MCF 10A (cell line): Measurements from ENCODE around the gene CTCF. TPM values are rescaled to one million over a fixed set of nuclear protein-coding genes. Genes with fewer than 3 reads are reported as not detected.

Experiments
- BruUV-seq: library from RNA; stranded (reverse); fragments of 400-500 nt; replicated peaks from 2 replicates; lab custom pipeline; 2021; lab: Mats Ljungman, UMichigan
- CTCF ChIA-PET: fragments of 300-600 bp; sonication (Branson Sonifier 250); formaldehyde crosslinking; extraction: SDS; loops from one replicate; lab custom pipeline; 2021; ENCODE audit warnings: antibody characterized with exemption, inconsistent platforms; lab: Yijun Ruan, JAX
- POLR2A ChIA-PET: fragments of 300-600, 350-650 bp; sonication (Branson Sonifier 250); formaldehyde crosslinking; extraction: SDS; loops from one replicate; lab custom pipeline; 2020; ENCODE audit warnings: antibody characterized with exemption, inconsistent platforms; lab: Yijun Ruan, JAX
- DNase-seq: peaks from one replicate; pipeline ENCODE4 v3.0.0-alpha.2; 2018; ENCODE audit not compliant: unreplicated experiment
- H3K27ac Mint-ChIP-seq: one replicate; pipeline ENCODE4 v1.8.0; 2022; ENCODE audit warnings: mild to moderate bottlenecking, low read depth, mixed read lengths; ENCODE audit not compliant: unreplicated experiment
- H3K27me3 Mint-ChIP-seq: one replicate; pipeline ENCODE4 v1.8.0; 2022; ENCODE audit warnings: mixed read lengths; ENCODE audit not compliant: insufficient read depth, unreplicated experiment
- H3K36me3 Mint-ChIP-seq: one replicate; pipeline ENCODE4 v1.8.0; 2022; ENCODE audit warnings: mild to moderate bottlenecking, moderate library complexity, mixed read lengths; ENCODE audit not compliant: insufficient read depth, unreplicated experiment
- H3K4me1 Mint-ChIP-seq: one replicate; pipeline ENCODE4 v1.8.0; 2022; ENCODE audit warnings: mixed read lengths; ENCODE audit not compliant: insufficient read depth, unreplicated experiment
- H3K4me3 Mint-ChIP-seq: one replicate; pipeline ENCODE4 v1.8.0; 2022; ENCODE audit warnings: mild to moderate bottlenecking, moderate library complexity, mixed read lengths; ENCODE audit not compliant: unreplicated experiment
- H3K9me3 Mint-ChIP-seq: one replicate; pipeline ENCODE4 v1.8.0; 2022; ENCODE audit warnings: mixed read lengths; ENCODE audit not compliant: unreplicated experiment
- intact Hi-C: fragments of 100-400 bp; cut with micrococcal nuclease; formaldehyde crosslinking; loops from 2 replicates; pipeline ENCODE4 v1.14.1; 2022
- total RNA-seq: library from RNA; stranded (reverse); gene quantifications from 2 replicates; pipeline ENCODE4 v1.2.3, GENCODE V29; 2022
- TF ChIP-seq, protein P1 (sequence below): fragments of 200-600 bp; IDR thresholded peaks from one replicate; pipeline ENCODE4 v1.8.0; 2022; ENCODE audit warnings: antibody characterized with exemption, mild to moderate bottlenecking; ENCODE audit not compliant: unreplicated experiment

Gene CTCF
- total RNA-seq, 1 experiment from 2014 or later = 40.6 TPM

DNA sequence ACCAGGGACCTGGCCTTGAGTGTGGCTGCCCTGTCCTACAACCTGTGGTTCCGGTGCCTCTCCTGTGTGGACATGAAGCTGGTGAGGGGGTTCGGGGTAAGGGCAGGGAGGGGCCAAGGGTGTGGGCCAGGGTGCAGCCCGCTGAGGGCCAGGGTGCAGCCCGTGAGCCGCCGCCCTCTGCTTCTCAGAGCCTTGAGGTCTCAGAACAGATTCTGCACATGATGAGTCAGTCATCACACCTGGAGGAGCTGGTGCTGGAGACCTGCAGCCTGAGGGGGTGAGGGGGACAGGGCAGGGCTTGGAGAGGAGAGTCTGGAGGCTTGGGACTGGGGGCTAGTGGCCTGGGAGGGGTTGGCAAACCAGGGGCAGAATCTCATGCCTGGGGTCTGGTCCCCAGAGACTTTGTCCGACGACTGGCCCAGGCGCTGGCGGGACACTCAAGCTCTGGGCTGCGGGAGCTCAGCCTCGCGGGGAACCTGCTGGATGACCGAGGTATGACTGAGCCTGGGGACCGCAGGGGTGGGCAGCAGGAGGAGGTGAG lies 84.9 kb downstream of the CTCF start:
- Mint-ChIP-seq H3K9me3 (no peaks in the 10 kb centered on the region), H3K4me1 (peaks cover 2% of the 10 kb centered on the region), H3K27ac (no peak overlapping the region), H3K36me3 (no peaks in the 10 kb centered on the region), H3K4me3 (no peak overlapping the region), H3K27me3 (peaks cover 25% of the 10 kb centered on the region)
- CTCF ChIA-PET = interaction anchor here (0.6 kb wide), 1 partner anchor 112 kb away, joined by 3 read pairs; no protein-coding TSS in a partner anchor
- BruUV-seq = no TSS peak
- no peak for DNase-seq
- POLR2A ChIA-PET = no interaction called here
- TF ChIP-seq, protein P1, sequence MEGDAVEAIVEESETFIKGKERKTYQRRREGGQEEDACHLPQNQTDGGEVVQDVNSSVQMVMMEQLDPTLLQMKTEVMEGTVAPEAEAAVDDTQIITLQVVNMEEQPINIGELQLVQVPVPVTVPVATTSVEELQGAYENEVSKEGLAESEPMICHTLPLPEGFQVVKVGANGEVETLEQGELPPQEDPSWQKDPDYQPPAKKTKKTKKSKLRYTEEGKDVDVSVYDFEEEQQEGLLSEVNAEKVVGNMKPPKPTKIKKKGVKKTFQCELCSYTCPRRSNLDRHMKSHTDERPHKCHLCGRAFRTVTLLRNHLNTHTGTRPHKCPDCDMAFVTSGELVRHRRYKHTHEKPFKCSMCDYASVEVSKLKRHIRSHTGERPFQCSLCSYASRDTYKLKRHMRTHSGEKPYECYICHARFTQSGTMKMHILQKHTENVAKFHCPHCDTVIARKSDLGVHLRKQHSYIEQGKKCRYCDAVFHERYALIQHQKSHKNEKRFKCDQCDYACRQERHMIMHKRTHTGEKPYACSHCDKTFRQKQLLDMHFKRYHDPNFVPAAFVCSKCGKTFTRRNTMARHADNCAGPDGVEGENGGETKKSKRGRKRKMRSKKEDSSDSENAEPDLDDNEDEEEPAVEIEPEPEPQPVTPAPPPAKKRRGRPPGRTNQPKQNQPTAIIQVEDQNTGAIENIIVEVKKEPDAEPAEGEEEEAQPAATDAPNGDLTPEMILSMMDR = no peak
- intact Hi-C loops = no loop called here

DNA sequence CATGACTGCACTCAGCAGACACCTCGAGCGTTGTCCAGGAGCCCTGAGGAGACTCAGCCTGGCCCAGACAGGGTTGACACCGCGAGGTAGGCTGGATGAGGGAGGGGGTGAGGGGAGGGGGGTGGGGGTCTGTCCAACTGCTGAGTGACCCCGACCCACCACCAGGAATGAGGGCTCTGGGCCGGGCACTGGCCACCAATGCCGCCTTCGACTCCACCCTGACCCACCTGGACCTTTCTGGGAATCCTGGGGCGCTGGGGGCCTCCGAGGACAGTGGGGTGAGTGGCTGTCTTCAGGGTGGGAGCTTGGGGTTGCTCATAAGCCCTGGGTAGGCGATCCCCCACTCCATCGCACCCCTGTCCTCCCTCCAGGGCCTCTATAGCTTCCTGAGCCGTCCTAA lies 85.4 kb downstream of the CTCF start:
- TF ChIP-seq, protein P1 = no peak
- H3K9me3 Mint-ChIP-seq = no peaks in the 10 kb centered on the region
- peaks cover 26% of the 10 kb centered on the region for H3K27me3 Mint-ChIP-seq
- BruUV-seq = no TSS peak
- no peaks in the 10 kb centered on the region for H3K36me3 Mint-ChIP-seq
- no peak for DNase-seq
- no peak overlapping the region for H3K27ac Mint-ChIP-seq
- ChIA-PET POLR2A (no interaction called here), CTCF (interaction anchor here (0.6 kb wide), 1 partner anchor 112 kb away, joined by 3 read pairs; no protein-coding TSS in a partner anchor)
- intact Hi-C loops = no loop called here
- no peak overlapping the region for H3K4me3 Mint-ChIP-seq
- no peaks in the 10 kb centered on the region for H3K4me1 Mint-ChIP-seq

DNA sequence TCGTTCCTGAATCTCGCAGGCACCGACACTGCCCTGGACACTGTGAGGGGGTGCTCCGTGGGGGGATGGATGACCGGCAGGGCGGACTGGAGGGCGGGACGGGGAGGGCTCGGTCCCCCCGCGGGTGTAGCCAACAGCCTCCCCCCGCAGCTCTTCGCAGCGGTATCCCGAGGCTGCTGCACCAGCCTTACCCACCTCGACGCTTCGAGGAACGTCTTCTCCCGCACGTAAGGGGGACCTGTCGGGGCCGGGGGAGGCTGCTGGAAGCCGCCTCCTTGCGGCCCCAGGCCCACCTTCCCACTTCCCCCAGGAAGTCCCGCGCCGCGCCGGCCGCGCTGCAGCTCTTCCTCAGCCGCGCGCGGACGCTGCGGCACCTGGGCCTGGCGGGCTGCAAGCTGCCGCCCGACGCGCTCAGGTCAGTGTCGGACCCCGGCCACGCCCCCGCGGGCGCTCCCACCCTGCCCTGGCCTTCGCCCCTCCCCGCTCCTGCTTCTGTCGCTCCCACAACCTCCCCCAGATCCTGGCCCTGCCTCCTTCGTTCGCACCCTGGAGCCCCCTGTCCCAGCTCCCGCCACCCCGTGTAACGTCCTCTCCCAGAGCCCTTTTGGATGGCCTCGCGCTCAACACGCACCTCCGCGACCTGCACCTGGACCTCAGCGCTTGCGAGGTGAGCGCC lies 85.9 kb downstream of the CTCF start:
- no peak overlapping the region for H3K4me3 Mint-ChIP-seq
- no peaks in the 10 kb centered on the region for H3K36me3 Mint-ChIP-seq
- ChIA-PET POLR2A (no interaction called here), CTCF (no interaction called here)
- TF ChIP-seq, protein P1 = no peak
- DNase-seq = no peak
- no peaks in the 10 kb centered on the region for H3K9me3 Mint-ChIP-seq
- H3K27ac Mint-ChIP-seq = no peak overlapping the region
- intact Hi-C loops = no loop called here
- H3K27me3 Mint-ChIP-seq = peaks cover 26% of the 10 kb centered on the region
- no peaks in the 10 kb centered on the region for H3K4me1 Mint-ChIP-seq
- no TSS peak for BruUV-seq

DNA sequence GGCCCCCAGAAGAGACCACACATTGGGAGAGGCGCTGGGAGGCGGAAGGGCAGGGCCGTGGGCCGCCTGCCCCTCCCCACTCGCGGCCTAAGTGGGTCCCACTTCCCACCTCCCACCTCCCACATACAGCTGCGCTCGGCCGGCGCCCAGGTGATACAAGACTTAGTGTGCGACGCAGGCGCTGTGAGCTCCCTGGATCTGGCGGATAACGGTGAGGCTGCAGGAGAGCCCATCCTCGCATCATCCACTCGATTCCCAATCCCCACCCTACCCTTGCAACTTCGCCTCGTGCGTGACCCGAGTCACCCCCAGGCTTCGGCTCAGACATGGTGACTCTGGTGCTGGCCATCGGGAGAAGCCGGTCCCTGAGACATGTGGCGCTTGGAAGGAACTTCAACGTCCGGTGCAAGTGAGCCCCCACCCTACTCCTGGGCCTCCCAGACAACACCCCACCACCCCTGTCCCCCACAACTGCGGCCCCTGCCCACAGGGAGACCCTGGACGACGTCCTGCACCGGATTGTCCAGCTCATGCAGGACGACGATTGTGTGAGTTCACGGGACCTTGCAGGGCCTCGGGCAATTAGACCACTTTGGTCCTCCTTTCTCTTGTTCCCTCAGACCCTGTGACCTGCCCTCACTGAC lies 86.6 kb downstream of the CTCF start:
- intact Hi-C loops = no loop called here
- H3K4me3 Mint-ChIP-seq = no peak overlapping the region
- no peak overlapping the region for H3K27ac Mint-ChIP-seq
- H3K4me1 Mint-ChIP-seq = no peaks in the 10 kb centered on the region
- H3K36me3 Mint-ChIP-seq = no peaks in the 10 kb centered on the region
- POLR2A ChIA-PET = no interaction called here
- no peaks in the 10 kb centered on the region for H3K9me3 Mint-ChIP-seq
- H3K27me3 Mint-ChIP-seq = peaks cover 26% of the 10 kb centered on the region
- DNase-seq = no peak
- TF ChIP-seq, protein P1 = no peak
- no TSS peak for BruUV-seq
- CTCF ChIA-PET = interaction anchor here (0.7 kb wide), 1 partner anchor 8 kb away, joined by 3 read pairs; no protein-coding TSS in a partner anchor
